ENCODE results near the gene PDCD5. TPM values are rescaled to one million over a fixed set of nuclear protein-coding genes. Genes with fewer than 3 reads are reported as not detected.

Gene PDCD5
- total RNA-seq, 1 experiment from 2014 or later = 310 TPM

DNA sequence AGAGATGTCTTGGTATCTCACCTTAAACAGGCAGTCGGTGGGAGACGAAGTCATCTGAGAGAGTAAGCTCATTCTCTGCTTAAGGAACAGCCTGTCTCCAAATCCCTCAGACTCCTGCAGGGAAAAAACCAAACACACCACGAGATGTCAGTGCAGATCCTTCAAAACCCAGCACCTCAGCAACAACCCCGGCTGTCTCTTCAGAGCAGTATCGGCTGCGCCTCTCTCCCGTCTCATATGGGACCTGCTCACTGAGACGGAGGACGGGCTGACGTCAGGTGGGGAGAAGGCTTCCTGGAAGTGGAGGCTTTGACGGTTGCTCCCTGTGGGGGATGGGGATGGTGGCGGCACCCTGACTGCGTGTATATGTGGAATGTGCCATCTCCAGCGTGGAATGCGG, 50.4 kb downstream of the PDCD5 start:
- DNase-seq (ENCODE audit: low read depth) = no peak

Other genes with a start within 250 kb of the PDCD5 start
- 4.5 and 5.4 TPM in 2 replicates for gene ZNF507, start 235.6 kb upstream of the PDCD5 start, total RNA-seq (2014; rRNA removed; shearing (Covaris generic))
- gene DPY19L3, start 175.4 kb upstream of the PDCD5 start, total RNA-seq (2014; rRNA removed; shearing (Covaris generic)) = 8.5 and 20.7 TPM in 2 replicates
- 17.6 and 25.1 TPM in 2 replicates for gene ANKRD27, start 94.0 kb downstream of the PDCD5 start, total RNA-seq (2014; rRNA removed; shearing (Covaris generic))
- gene RGS9BP, start 94.7 kb downstream of the PDCD5 start, total RNA-seq (2014; rRNA removed; shearing (Covaris generic)) = 0.51 and 0.54 TPM in 2 replicates
- gene NUDT19, start 110.6 kb downstream of the PDCD5 start, total RNA-seq (2014; rRNA removed; shearing (Covaris generic)) = 9.7 and 10.5 TPM in 2 replicates
- gene TDRD12, start 138.6 kb downstream of the PDCD5 start, total RNA-seq (2014; rRNA removed; shearing (Covaris generic)) = 0.29 TPM in 1 of 2 replicates, not detected in the other